Posterior vena cava (tissue), 2 donors: ENCODE data around the gene S1PR2. TPM values are rescaled to one million over a fixed set of nuclear protein-coding genes. Genes with fewer than 3 reads are reported as not detected.
"Not testable (repeated sequence)": the region's sequence is repeated elsewhere in the genome, so short reads cannot be mapped to it uniquely, and the experiment has no call there.

Experiments
- DNase-seq: peaks from one replicate; pipeline ENCODE4 v3.0.0-alpha.2; 2020; ENCODE audit warnings: low spot score
- intact Hi-C, 2 donors: fragments of 100-400 bp; cut with DNase I; formaldehyde crosslinking; loops; one replicate each; pipeline versions ENCODE4 v1.14.1 to v1.14.2; 2022 to 2023
- total RNA-seq, 2 donors: library from RNA; stranded (reverse); fragmentation: NEBNext Ultra II Directional; extraction: Animal tissue kit (Norgen Biotek cat#: 25700); gene quantifications; one replicate each; pipeline ENCODE4 v1.2.1, GENCODE V29; 2021
- donor health status: DM: yes; HTN: yes; CAD: no.
- donor health status: DM: yes; HTN: yes; CAD: no.

S1PR2 gene
- total RNA-seq, 2 donors from 2014 or later = 16.3 to 17.7 TPM

DNA sequence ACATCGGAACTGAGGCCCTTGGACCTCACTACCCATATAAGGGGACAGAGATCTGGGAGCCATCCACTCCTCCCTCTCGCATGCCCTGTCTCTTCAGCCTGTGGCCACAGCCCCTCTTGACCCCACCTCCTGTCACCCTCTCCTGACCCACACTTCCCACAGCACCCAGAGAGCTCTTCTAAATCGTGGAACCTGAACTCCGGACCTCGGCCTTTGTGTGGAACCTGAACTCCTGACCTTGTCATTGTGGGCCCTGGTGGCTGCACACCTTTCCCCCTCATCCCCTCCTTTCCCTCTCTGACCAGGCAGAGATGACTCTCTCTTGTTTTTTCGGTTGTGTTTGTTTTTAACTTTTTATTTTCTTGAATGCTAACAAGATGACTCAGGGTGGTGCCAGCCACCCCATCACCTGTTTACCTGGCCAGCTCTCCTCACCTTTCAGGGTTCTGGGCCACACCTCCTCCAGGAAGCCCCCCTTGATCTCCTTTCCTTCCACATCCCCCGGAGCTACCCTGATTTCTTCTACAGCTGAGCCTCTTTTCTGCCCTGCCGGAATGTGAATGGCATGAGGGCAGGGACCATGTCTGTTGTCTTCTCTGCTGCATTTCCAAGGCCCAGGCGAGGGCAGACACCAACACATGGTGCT, 26.0 kb upstream of the S1PR2 start:
- DNase-seq = no peak
- intact Hi-C loops = loop anchor here in 1 of 2 donors (10.0 kb wide), 1 partner anchor 322 kb away; the partner anchor contains the start of gene OLFM2

DNA sequence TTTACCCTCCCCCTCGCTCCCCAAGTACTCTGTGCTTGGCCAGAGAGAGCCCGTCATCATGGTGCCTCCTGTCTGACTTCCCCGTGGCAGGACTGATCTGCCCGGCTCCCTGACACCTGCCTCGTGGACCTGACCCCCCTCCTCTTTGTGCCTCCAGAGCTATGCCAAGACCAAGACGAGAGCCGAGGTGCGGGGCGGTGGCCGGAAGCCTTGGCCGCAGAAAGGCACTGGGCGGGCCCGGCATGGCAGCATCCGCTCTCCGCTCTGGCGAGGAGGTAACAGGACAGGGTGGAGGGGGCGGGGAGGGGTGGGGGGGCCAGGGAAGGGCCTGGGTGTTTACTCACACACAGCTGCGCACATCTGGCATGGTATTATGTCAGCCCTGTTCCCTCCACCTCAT, 25.4 kb upstream of the S1PR2 start:
- DNase-seq = no peak
- intact Hi-C loops = loop anchor here in 1 of 2 donors (10.0 kb wide), 1 partner anchor 322 kb away; the partner anchor contains the start of gene OLFM2

DNA sequence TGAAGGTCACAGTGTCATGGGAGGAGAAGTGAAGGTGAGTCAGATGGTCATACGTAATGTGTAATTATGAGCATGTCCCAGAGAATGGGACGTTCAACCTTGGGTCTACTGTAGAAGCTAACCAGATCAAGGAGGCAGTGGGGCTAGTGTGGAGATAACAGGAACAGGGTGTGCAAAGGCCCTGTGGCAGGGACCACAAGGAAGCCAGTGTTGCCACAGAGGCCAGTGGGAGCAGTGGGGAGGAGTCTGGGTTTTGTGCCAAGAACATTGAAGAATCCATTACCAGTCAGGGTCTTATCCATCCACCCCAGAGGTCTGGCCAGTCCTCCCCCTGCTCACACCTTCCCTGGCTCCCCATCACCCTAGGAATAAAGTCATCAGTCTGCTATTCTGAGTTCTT, 24.2 kb upstream of the S1PR2 start:
- DNase-seq = no peak
- intact Hi-C loops = loop anchor here in 1 of 2 donors (10.0 kb wide), 1 partner anchor 321 kb away; the partner anchor contains the start of gene OLFM2

DNA sequence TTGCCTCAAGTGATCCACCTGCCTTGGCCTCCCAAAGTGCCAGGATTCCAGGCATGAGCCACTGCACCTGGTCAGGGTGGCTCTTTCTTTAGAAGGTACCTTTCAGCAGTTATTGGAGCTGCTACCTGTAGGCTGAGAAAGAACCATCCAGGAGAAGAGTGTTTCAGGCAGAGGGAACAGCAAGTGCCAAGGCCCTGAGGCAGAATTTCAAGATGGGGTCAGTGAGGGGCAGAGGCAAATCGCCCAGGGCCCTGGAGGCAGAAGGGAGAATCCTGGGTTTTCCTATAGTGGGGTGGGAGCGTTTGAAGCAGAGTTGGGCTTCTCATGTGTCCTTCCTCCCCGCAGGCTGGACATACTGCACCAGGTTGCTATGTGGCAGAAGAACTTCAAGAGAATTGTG, 23.1 kb upstream of the S1PR2 start:
- DNase-seq = no peak
- intact Hi-C loops = loop anchor here in 1 of 2 donors (10.0 kb wide), 1 partner anchor 319 kb away; the partner anchor contains the start of gene OLFM2

DNA sequence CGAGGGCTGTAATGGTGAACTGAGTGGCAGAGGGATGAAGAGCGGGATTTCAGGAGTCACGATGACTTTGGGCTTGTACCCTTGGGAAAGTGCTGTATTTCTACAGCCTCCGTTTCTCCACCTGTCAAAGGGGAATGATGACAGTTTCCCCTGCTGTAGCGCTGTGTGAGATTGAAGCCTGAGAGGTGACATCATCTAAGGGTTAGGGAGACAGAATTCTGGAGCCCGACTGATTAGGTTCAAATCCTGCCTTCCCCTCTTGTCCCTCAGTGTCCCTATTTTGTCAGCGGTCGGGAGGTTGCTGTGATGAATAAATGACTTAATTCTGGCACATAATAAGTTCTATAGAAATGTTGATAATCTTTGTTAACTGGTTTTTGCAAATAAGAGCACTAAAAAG, 21.6 kb upstream of the S1PR2 start:
- intact Hi-C loops = loop anchor here in 1 of 2 donors (10.0 kb wide), 1 partner anchor 318 kb away; the partner anchor contains the start of gene OLFM2
- DNase-seq = no peak

DNA sequence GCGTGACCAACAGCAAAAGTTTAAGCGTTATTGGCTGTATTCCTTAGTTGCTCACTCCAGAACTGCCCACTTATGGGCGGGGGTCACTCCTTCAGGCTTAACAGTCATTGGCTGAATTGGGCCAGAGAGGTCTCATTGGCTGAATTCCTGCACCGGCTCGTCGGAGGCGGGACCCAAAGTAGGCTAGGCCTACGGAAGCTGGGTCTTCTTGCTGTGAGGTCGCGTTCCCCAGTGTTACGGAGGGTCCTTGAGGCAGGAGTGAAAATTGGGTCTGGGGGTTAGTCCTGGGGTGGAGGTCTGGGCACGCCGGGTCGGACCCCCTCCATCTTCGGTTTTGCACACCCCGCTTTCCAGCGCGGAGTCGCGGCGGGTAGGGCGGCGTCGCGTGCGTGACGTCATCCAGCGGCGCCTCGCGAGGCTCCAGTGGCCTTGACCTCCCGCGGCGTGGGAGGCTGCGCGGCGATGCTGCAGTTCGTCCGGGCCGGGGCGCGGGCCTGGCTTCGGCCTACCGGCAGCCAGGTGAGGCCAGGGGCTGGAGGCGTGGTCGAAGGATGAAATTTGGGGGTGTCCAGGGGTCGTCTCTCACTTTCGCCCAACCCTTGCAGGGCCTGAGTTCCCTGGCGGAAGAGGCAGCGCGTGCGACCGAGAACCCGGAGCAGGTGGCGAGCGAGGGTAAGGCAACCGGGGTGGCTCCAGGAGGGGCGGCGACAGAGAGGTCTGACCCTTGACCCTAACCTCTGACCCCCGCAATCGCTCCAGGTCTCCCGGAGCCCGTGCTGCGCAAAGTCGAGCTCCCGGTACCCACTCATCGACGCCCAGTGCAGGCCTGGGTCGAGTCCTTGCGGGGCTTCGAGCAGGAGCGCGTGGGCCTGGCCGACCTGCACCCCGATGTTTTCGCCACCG, 20.9 kb upstream of the S1PR2 start, which contains the start of gene MRPL4:
MRPL4 (plus strand) TSS at position 423 of the 903 bp plus-strand sequence; CDS start at position 463, 40 bp downstream.
- intact Hi-C loops = loop anchor here in 1 of 2 donors (10.0 kb wide), 1 partner anchor 317 kb away; the partner anchor contains the start of gene OLFM2
- peak; percentile 98 for DNase-seq

DNA sequence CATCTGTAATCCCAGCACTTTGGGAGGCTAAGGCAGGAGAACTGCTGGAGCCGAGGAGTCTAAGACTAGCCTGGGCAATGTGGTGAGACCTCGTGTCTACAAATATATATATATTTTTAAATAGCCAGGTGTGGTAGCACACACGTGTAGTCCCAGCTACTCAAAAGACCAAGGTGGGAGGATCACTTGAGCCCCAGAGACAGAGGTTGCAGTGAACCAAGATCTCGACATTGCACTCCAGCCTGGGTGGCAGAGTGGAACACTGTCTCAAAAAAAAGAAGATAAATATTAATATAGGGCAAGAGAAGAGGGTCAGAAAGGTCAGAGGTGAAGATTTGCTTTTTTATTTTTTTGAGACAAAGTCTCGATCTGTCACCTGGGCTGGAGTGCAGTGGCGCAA, 15.4 kb upstream of the S1PR2 start:
- intact Hi-C loops = loop anchor here (10.0 kb wide), 1 partner anchor 132 kb away; the partner anchor contains the start of genes EIF3G (in 2 of the 2) and P2RY11 (in 2 of the 2)
- DNase-seq = no peak

DNA sequence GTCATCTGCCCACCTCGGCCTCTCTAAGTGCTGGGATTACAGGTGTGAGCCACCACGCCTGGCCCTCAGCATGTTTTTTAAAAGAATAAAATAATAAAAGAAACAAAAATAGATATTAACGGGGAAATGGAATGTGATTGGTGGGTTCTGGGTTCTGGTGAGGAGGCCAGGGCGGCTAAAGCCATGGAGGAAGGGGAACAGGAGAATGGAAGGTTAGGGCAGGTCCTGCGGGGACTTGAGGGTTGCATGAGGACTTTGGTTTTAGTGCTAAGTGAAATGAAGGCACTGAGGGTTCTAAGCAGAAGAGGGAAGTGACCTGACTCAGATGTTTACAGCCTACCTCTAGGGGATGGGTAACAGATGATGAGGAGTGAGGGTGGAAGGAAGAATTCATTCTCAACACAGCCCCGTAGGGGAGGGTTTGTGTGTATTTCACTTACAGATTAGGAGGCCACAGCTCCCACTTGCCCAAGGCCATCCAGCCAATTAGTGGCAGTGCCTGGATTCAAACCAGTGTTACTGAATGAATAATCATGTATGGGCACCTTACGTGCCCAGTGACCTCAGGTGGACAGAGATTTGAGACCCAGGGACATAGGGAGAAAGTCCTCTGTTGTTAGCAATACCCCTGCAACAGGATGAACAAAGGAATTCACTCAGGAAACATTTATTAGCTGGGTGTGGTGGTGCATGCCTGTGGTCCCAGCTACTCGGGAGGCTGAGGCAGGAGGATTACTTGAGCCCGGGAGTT, 14.2 kb upstream of the S1PR2 start:
- intact Hi-C loops = loop anchor here (10.0 kb wide), 1 partner anchor 131 kb away; the partner anchor contains the start of genes EIF3G (in 2 of the 2) and P2RY11 (in 2 of the 2)
- DNase-seq = no peak

DNA sequence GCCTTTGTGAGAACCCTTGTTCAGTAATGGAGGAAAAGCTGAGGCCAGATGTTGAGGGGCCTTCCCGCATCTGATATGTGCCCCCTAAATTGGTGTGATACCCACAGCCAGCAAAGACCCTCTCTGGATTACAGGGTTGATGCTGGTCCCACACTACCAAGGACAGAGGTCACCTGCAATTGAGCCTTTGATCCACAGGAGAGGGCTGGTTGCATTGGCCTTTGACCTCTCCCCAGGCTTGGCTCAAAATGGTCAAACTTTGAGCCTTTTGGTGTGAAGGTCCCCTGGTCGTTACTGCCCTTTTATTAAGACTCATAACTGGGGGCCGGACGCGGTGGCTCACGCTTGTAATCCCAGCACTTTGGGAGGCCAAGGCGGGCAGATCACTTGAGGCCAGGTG, 12.5 kb upstream of the S1PR2 start:
- intact Hi-C loops = loop anchor here (10.0 kb wide), 1 partner anchor 129 kb away; the partner anchor contains the start of genes EIF3G (in 2 of the 2) and P2RY11 (in 2 of the 2)
- DNase-seq = no peak

DNA sequence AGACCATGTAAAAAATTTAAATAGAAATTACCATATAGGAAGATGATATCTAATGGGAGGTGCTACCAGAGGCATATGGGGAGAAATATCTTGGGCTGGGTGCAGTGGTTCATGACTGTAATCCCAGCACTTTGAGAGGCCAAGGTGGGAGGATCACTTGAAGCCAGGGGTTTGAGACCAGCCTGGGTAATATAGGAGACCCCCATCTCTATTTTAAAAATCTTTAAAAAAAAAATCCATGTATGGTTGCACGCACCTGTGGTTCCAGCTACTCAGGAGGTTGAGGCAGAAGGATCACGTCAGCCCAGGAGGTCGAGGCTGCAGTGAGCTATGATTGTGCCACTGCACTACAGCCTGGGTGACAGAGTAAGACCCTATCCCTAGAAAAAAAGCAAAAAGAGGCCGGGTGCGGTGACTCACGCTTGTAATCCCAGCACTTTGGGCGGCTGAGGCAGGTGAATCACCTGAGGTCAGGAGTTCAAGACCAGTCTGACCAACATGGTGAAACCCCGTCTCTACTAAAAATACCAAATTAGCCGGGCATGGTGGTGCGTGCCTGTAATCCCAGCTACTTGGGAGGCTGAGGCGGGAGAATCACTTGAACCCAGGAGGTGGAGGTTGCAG, 10.8 kb upstream of the S1PR2 start:
- intact Hi-C loops = loop anchor here (10.0 kb wide), 1 partner anchor 127 kb away; the partner anchor contains the start of genes EIF3G (in 2 of the 2) and P2RY11 (in 2 of the 2)
- not testable (repeated sequence) for DNase-seq

DNA sequence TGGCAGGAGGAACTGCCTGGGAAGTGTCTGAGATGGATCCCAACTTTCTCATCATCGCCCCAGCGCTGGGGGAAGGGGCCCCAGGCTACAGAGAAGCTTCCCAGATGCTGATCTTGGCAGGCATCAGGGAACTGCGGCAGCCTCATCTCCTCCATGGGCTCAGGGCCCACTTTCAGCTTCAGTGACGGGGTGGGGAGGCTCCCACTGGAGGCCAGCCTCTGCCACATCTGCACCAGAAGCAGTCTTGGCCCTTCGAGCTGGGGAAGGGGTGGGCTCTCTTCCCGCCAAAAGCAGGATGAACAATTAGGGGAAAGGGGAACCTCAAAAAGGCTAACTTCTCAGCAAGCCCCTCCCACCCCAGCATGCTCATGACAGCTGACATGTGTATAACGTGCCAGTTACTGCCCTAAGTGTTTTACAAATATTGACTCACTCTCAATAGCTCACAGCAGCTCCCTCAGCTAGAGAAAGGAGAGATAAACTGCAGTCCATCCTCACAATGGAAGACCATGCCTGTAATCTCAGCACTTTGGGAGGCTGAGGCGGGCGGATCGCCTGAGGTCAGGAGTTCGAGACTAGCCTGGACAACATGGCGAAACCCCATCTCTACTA, 7.1 kb upstream of the S1PR2 start:
- intact Hi-C loops = no loop called here
- DNase-seq = no peak

DNA sequence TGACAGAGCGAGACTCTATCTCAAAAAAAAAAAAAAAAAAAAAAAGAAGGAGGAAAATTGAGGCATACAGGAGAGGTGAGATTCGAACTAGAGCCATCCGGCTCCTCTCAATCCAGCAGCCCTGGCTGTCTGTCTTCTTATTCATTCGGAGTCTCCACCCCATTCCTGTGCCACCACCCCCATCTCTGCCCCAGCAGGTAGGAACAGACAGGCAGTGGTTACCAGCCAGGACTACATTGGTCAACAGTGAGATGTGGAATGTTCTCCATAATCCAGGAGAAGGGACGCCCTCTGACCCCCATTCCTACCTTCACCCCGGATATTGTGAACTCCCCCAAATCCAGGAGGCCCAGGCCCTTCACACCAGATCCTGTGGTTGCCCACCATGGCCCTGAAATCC, 6.6 kb upstream of the S1PR2 start:
- no peak for DNase-seq
- intact Hi-C loops = no loop called here

DNA sequence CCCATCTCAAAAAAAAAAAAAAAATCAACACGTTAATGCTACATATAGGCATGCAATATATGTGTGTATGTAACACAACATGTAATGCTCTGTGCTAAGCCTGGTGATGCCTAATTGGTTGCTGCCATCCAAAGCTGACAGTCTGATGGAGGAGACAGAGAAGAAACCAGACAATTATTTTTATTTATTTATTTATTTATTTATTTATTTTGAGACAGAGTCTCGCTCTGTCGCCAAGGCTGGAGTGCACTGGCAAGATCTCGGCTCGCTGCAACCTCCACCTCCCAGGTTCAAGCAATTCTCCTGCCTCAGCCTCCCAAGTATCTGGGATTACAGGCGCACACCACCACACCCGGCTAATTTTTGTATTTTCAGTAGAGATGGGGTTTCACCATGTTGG, 4.3 kb upstream of the S1PR2 start:
- intact Hi-C loops, DNase-seq: not testable (repeated sequence)

DNA sequence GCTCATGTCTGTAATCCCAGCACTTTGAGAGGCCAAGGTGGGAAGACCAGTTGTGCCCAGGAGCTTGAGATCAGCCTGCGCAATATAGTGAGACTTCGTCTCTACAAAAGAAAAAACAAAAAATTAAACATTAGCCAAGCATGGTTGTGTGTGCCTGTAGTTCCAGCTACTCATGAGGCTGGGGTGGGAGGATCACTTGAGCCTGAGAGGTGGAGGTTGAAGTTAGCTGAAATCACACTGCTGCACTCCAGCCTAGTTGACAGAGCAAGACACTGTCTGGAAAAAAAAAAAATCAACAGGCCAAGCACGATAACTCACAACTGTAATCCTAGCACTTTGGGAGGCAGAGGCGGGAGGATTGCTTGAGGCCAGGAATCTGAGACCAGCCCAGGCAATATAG, 3.9 kb upstream of the S1PR2 start:
- DNase-seq = no peak
- intact Hi-C loops = no loop called here

DNA sequence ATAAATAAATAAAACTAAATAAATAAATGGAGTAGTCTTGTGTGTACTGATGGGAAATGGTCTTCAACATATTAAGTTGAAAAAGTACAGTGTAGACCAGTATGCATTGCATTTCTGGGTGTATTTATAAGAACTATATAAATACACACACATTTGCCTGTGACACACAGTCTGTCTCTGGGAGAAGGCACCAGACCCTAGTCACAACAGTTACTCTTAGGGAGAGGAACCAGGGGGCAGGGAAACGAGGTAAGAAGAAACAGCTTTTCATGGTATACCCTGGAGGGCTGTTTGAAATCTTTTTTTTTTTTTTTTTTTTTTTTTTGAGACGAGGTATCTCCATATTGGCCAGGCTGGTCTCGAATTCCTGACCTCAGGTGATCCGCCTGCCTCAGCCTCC, 2.8 kb upstream of the S1PR2 start:
- intact Hi-C loops = loop anchor here in 1 of 2 donors (5.0 kb wide), 1 partner anchor 42 kb away; the partner anchor contains the start of gene DNMT1
- DNase-seq = no peak

DNA sequence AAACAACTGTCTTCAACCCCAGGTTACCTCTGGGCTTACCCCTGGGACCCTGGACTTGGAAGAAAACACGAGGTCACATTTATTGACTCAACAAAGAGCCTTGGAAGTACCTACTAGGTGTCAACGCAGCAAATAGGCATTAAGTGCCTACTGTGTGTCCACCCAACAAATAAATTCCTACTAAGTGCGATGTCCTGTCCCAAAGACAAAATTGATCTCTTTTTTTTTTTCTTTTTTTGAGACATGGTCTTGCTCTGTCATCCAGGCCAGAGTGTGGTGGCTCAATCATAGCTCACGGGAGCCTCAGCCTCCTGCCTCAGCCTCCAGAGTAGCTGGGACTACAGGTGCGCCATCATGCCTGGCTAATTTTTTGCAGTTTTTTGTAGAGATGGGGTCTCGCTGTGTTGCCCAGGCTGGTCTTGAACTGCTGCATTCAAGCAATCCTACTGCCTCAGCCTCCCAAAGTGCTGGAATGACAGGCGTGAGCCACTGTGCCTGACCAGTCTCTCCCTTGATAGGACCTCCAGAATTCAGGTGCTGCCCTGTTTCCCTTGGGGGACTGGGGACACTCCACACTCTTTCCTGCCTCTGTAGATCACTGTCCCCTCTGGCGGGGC, 589 bp upstream of the S1PR2 start:
- no peak for DNase-seq
- intact Hi-C loops = loop anchor here in 1 of 2 donors (2.0 to 5.0 kb wide), 2 partner anchors 39 to 313 kb away; partner anchors contain the start of gene DNMT1

DNA sequence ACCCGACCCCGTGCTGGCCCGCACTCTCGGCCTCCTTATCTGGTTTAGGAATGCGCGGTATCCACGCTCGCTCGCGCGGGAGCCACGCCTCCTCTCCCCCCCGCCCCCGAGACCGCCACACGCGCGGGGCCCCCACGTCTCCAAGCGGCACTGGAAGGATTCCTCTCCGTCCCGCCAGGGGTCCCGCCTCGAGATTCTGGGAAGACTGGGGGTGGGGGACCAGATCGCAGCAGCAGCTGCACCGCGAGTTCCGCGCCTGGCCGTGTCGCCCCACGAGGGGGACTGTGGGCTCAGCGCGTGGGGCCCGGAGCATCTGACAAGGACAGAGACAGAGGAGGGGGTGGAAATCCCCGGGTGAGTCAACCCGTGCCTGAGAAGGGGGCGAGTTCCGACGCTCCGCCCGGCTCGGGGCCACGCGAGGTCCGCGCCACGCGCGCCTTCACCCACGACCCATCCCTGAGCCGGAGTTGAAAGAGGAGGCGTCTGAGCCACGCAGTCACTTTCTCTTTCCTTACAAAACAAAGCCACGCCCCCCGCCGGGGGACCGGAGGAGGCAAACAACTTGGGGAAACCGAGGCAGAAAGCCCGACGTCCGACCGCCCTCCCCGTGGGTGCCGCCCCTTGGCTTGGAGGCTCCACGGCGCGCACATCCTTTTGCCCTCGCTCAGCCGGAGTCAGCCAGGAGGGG, 814 bp downstream of the S1PR2 start:
- intact Hi-C loops = loop anchor here in 1 of 2 donors (2.0 to 5.0 kb wide), 2 partner anchors 38 to 312 kb away; partner anchors contain the start of gene DNMT1
- DNase-seq = peak; percentile 87
